ENCODE data around the gene RALGDS. TPM values are rescaled to one million over a fixed set of nuclear protein-coding genes. Genes with fewer than 3 reads are reported as not detected.

RALGDS gene
- total RNA-seq, 1 experiment from 2014 or later: 24.8 TPM

GRCh38 chr9:133090187-133090586, 30.9 kb downstream of the RALGDS start:
- Histone ChIP-seq H3F3A (ENCODE audit: insufficient read depth, low read depth) (no peaks in the 10 kb centered on the region), H3K36me3 (ENCODE audit: low read depth) (no peaks in the 10 kb centered on the region), H3K79me2 (ENCODE audit: low read depth) (no peaks in the 10 kb centered on the region), H3K27me3 (ENCODE audit: insufficient read depth, low read depth) (no peaks in the 10 kb centered on the region), H3K27ac (no peak overlapping the region), H4K20me1 (ENCODE audit: insufficient read depth) (no peaks in the 10 kb centered on the region), H3K9me3 (ENCODE audit: insufficient read depth, low read depth) (no peaks in the 10 kb centered on the region), H3K9me2 (ENCODE audit: insufficient read depth) (no peaks in the 10 kb centered on the region), H3K4me1 (replicated peaks; ENCODE audit: insufficient read depth) (no peaks in the 10 kb centered on the region), H3K4me3 (no peak overlapping the region), H2AFZ (no peak overlapping the region), H3K4me2 (no peak overlapping the region)
- TF ChIP-seq EZH2 (IDR thresholded peaks at IDR 0.05; ENCODE audit: low read depth): no peak
- TF ChIP-seq, protein P1, sequence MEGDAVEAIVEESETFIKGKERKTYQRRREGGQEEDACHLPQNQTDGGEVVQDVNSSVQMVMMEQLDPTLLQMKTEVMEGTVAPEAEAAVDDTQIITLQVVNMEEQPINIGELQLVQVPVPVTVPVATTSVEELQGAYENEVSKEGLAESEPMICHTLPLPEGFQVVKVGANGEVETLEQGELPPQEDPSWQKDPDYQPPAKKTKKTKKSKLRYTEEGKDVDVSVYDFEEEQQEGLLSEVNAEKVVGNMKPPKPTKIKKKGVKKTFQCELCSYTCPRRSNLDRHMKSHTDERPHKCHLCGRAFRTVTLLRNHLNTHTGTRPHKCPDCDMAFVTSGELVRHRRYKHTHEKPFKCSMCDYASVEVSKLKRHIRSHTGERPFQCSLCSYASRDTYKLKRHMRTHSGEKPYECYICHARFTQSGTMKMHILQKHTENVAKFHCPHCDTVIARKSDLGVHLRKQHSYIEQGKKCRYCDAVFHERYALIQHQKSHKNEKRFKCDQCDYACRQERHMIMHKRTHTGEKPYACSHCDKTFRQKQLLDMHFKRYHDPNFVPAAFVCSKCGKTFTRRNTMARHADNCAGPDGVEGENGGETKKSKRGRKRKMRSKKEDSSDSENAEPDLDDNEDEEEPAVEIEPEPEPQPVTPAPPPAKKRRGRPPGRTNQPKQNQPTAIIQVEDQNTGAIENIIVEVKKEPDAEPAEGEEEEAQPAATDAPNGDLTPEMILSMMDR (conservative IDR thresholded peaks at IDR 0.05): no peak
- CTCF ChIA-PET: no interaction called here
- BruUV-seq (replicated peaks): no TSS peak
- POLR2A ChIA-PET (ENCODE audit: unreplicated experiment): no interaction called here
- intact Hi-C loops (cut with micrococcal nuclease; ENCODE audit: unreplicated experiment): no loop called here
- no peak for DNase-seq

DNA sequence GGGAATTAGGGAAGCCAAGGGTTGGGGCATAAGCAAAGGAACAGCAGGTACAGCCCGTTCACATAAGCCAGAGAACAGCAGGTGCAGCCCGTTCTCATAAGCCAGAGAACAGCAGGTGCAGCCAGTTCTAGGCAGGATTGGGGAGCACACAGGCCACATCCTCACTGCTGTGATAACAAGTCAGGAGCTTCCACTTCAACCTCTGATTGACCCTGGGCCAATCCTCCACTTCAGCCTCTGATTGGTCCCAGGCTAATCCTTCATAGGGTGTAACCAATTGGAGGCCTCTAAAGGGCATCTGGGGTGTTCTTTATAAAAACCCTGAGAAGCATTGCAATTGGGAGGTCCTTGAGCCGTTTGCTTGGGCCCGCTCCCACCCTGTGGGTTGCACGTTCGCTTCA, 31.8 kb downstream of the RALGDS start:
- no peaks in the 10 kb centered on the region for H3K36me3 ChIP-seq (ENCODE audit: low read depth)
- no peak overlapping the region for H3K4me2 ChIP-seq
- CTCF ChIA-PET: interaction anchor here (0.6 kb wide), 1 partner anchor 396 kb away, joined by 5 read pairs; no protein-coding TSS in a partner anchor
- no peaks in the 10 kb centered on the region for H3K79me2 ChIP-seq (ENCODE audit: low read depth)
- TF ChIP-seq, protein P1 (conservative IDR thresholded peaks at IDR 0.05): no peak
- TF ChIP-seq EZH2 (IDR thresholded peaks at IDR 0.05; ENCODE audit: low read depth): no peak
- no peaks in the 10 kb centered on the region for H3K9me2 ChIP-seq (ENCODE audit: insufficient read depth)
- intact Hi-C loops (cut with micrococcal nuclease; ENCODE audit: unreplicated experiment): no loop called here
- no peaks in the 10 kb centered on the region for H3K4me1 ChIP-seq (replicated peaks; ENCODE audit: insufficient read depth)
- no TSS peak for BruUV-seq (replicated peaks)
- no peak overlapping the region for H3K27ac ChIP-seq
- no peak for DNase-seq
- H3K9me3 ChIP-seq (ENCODE audit: insufficient read depth, low read depth): no peaks in the 10 kb centered on the region
- H3F3A ChIP-seq (ENCODE audit: insufficient read depth, low read depth): no peaks in the 10 kb centered on the region
- H3K27me3 ChIP-seq (ENCODE audit: insufficient read depth, low read depth): no peaks in the 10 kb centered on the region
- no peaks in the 10 kb centered on the region for H4K20me1 ChIP-seq (ENCODE audit: insufficient read depth)
- H3K4me3 ChIP-seq: no peak overlapping the region
- H2AFZ ChIP-seq: no peak overlapping the region
- POLR2A ChIA-PET (ENCODE audit: unreplicated experiment): no interaction called here

- no peaks in the 10 kb centered on the region for H3K9me3 ChIP-seq (ENCODE audit: insufficient read depth, low read depth)
- no peak for DNase-seq
- H3K36me3 ChIP-seq (ENCODE audit: low read depth): no peaks in the 10 kb centered on the region
- no peak overlapping the region for H2AFZ ChIP-seq
- H3K79me2 ChIP-seq (ENCODE audit: low read depth): no peaks in the 10 kb centered on the region
- no peaks in the 10 kb centered on the region for H3K27me3 ChIP-seq (ENCODE audit: insufficient read depth, low read depth)
- no peak overlapping the region for H3K27ac ChIP-seq
- H4K20me1 ChIP-seq (ENCODE audit: insufficient read depth): no peaks in the 10 kb centered on the region
- TF ChIP-seq, protein P1 (conservative IDR thresholded peaks at IDR 0.05): no peak
- TF ChIP-seq EZH2 (IDR thresholded peaks at IDR 0.05; ENCODE audit: low read depth): no peak
- no TSS peak for BruUV-seq (replicated peaks)
- H3K9me2 ChIP-seq (ENCODE audit: insufficient read depth): no peaks in the 10 kb centered on the region
- CTCF ChIA-PET: no interaction called here
- H3K4me2 ChIP-seq: no peak overlapping the region
- intact Hi-C loops (cut with micrococcal nuclease; ENCODE audit: unreplicated experiment): no loop called here
- no peaks in the 10 kb centered on the region for H3F3A ChIP-seq (ENCODE audit: insufficient read depth, low read depth)
- POLR2A ChIA-PET (ENCODE audit: unreplicated experiment): no interaction called here
- no peaks in the 10 kb centered on the region for H3K4me1 ChIP-seq (replicated peaks; ENCODE audit: insufficient read depth)
- no peak overlapping the region for H3K4me3 ChIP-seq
These were observed 32.3 kb downstream of the RALGDS start for GRCh38 chr9:133088756-133089155.

Data from PC-9 (cell line).